Measurements from ENCODE around the gene NSMF.

- TF ChIP-seq CTCF (conservative IDR thresholded peaks at IDR 0.05; ENCODE audit: low read length) (no peak), EZH2phosphoT487 (IDR thresholded peaks at IDR 0.05; ENCODE audit: borderline replicate concordance) (no peak)
Measured at GRCh38 chr9:137505421-137506140, 46.4 kb upstream of the NSMF start.
